ENCODE results near the gene MARK4.
"Not testable (repeated sequence)": the region's sequence is repeated elsewhere in the genome, so short reads cannot be mapped to it uniquely, and the experiment has no call there.

MARK4 gene

DNA sequence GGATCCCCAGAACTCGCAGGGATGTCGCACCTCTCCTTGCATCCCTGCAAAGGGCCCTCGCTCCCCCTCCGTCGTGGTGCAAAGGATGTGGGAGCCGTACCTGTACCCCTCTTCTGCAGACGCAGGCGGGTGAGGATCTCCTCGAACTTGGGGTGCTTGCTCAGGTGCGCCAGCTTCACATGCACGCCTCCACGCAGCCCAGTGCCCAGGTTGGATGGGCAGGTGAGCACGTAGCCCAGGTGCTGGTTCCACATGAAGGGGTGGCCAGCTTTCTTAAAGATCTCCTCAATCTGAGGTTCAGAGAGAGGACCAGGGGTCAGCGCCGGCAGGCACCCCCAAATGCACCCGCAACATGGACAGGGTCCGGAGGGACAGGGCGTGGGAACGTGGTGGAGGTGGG, 56.3 kb downstream of the MARK4 start:
- DNase-seq = no peak

DNA sequence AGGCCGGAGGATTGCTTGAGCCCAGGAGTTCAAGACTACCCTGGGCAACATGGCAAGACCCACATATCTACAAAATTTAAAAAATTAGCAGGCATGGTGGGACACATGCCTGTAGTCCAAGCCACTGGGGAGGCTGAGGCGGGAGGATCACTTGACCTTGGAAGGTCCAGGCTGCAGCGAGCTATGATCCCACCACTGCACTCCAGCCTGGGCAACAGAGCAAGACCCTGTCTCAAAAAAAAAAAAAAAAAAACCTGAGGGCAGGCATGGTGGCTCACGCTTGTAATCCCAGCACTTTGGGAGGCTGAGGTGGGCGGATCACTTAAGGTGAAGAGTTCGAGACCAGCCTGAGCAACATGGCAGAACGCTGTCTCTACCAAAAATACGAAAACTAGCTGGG, 58.3 kb downstream of the MARK4 start:
- DNase-seq = not testable (repeated sequence)

DNA sequence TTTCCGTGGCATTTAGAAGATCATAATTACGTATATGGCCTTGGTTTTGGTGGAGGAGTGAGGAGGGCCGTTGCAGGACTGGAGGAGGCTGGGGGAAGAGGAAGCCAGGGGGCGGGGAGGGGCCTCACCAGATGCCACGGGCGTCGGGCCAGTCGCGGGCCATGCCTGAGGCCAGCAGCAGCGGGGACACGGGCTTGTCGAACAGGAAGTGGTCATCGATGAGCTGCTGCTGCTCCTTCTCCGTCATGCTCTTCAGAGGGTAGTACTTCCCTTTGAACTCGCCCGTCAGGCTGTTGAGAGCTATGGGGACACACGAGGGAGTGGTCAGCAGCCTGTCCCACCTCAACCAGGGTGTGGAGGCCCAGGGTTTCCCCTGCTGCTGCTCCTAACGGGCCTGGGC, 60.5 kb downstream of the MARK4 start:
- DNase-seq = no peak

DNA sequence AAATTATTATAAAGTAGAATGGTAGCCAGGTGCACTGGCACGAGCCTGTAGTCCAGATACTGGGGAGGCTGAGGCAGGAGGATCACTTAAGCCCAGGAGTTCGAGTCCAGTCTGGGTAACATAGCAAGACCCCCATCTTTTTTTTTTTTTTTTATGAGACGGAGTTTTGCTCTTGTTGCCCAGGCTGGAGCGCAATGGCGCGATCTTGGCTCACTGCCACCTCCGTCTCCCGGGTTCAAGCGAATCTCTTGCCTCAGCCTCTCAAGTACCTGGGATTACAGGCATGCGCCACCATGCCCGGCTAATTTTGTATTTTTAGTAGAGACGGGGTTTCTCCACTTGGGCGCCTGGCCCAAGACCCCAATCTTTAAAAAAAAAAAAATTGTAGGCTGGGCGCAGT, 61.2 kb downstream of the MARK4 start:
- DNase-seq = not testable (repeated sequence)

DNA sequence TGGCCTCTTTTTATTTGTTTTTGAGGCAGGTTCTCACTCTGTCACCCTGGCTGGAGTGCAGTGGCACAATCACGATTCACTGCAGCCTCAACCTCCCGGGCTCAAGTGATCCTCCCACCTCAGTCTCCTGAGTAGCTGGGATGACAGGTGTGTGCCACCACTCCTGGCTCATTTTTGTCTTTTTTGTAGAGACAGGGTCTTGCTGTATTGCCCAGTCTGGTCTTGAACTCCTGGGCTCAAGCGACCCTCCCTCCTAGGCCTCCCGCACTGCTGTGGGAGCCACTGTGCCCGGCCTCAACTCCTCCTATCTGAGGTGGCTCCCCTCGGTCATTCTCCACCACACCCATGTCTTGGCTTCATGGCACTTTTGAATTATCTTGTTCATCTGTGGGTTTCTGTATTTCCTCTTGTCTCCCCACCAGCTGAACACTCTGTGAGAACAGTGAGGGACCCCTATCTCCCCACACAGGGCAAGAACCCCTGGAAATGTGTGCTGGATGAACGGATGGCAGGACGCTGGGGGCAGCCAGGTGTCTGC, 63.7 kb downstream of the MARK4 start:
- DNase-seq = no peak

DNA sequence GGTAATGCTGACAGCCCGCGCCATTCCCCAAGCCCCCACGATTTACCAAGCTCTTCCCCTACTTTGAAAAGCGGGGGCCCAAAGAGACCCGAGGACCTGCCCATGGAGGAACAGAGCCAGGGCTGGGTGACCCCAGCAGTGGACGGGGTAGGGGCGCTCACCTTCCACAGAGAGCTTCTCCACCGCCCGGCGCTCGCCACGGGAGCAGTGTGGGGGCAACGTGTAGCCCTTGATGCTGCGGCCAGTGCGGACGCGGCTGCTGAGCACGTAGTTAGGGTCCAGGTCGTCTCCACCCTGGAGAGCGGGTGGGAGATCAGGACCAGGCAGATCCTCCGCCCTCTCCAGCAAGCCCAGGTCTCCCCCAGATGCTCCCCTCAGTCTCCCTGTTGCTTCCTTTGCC, 64.2 kb downstream of the MARK4 start:
- no peak for DNase-seq

DNA sequence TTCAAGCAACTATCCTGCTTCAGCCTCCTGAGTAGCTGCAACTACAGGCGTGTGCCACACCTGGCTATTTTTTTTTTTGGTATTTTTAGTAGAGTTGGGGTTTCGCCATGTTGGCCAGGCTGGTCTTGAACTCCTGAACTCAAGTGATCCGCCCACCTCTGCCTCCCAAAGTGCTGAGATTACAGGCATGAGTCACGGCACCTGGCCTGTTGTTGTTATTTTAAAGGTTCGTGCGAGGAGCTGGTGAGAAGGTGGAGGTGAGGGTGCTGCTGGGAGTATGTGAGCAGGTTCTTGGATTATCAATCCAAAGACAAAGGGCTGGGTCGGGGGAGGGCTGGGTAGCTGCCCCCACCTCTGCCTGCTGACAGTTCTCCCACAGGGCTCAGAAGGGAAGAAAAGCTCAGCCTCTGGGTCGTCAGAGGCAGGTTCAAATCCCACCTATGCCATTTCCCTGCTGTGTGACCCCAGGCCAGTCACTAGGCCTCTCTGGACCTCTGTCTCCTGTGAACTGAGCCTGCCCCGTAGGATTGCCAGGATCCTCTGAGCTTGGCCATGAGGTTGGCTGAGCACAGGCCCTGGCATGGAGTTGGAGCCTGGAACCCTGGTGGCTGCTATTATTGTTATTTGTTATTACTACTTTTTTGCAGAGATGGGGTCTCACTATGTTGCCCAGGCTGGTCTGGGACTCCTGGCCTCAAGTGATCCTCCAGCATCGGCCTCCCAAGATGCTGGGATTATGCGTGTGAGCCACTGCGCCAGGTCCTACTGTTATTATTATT, 70.1 kb downstream of the MARK4 start:
- no peak for DNase-seq

DNA sequence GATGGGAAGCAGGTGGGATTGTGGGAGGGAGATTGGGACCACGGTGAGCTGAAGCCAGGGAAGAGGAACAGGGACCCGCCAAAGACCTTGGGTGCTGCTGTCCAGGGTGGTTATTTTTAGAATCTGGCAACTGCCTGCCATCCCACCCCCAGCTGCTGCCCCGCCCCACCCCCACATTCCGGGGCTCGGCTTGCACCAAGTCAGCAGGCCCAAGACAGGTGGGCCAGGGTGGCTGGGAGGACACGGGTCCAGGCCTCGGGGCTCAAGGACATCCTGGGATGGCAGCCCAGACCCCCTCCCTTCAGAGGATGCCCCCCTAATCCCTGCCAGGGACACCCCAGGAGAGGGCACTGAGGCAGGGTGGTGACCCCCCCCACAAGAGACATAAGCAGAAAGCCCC, 70.8 kb downstream of the MARK4 start:
- no peak for DNase-seq

DNA sequence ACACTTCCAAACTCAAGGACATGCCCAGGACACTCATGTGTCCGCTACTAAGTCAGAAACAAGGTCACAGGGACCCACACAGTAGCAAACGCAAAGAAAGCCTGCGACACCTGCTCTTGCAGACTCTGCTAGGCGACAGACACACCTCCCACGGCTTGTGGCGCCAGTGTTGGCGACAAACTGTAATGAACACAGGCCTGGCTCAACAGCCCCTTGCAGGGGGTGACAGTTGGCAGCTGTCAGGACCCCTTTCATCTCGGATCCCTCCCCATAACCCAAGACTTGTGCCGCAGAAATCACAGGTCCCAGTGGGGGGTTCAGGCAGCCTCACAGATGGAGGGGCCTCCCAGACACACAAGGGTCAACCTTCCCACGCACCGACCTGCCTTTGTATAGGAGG, 71.2 kb downstream of the MARK4 start:
- DNase-seq = no peak

DNA sequence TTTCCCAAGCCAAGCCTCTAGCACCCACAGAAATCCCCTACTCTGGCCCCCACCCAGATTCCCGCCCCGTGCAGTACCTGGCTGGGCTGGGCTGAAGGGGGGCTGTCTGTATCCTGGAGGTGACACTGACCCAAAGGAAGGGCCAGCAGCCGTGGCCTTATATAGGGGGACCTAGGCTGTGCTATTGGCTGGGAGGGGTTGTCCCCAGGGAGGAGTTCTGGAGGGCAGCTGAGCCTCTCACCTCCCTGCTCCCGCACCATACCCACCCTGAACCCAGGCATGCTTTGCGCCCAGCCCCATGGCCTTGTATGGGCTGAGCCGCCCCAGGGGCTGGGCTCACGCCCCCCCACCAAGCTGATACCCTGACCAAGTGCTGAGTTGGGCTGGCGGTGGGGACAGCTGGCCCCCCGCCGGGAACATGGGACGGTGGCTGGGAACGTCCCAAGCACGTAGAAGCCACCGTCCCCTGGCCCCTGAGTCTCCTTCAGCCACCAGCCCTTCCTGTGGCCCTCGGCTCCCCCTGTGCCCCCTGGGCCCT, 71.7 kb downstream of the MARK4 start, which contains the start of gene CKM:
CKM (minus strand) TSS at position 132 of the 538 bp plus-strand sequence. CDS start 3,162 bp downstream, outside the sequence.
- no peak for DNase-seq

DNA sequence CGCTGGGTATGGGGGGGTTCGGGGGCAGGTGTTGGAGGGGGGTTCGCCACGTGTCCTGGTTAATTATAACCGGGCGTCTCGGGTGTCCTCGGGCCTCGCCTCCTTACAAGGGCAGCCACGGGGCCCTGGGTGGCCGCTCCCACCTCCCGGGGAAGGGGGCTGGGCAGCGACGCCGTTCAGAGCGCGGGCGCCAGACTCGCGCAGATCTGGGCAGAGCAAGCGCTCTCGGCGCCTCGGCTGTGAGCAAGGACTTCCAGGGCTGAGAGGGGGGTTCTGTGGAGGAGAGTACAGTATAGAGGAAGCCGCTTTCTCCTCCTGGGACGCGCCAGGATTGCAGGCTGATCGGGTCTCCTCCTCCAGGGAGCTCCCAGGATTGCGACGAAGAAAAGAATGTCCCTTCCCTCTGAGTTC, 72.6 kb downstream of the MARK4 start:
- DNase-seq = no peak

DNA sequence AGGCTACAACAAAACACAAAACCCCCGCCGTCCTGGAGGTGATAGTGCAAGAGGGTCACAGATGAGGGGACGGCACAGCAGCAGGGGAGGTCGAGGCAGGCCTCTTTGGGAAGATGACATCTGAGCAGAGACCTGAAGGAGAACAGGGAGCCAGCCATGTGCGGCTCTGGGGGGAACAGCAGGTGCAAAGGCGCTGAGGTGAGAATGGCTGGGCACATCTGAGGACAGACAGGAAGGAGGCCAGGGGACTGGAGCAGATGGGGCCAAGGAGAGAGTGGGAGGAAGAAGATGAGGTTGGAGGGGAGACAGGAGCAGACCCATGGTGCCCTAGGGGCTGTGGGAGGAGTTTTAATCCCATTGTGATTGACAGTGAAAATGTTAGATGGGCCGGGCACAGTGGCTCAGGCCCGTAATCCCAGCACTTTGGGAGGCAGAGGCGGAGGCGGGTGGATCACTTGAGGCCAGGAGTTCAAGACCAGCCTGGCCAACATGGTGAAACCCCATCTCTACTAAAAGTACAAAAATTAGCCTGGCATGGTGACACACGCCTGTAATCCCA, 73.4 kb downstream of the MARK4 start:
- DNase-seq = no peak

DNA sequence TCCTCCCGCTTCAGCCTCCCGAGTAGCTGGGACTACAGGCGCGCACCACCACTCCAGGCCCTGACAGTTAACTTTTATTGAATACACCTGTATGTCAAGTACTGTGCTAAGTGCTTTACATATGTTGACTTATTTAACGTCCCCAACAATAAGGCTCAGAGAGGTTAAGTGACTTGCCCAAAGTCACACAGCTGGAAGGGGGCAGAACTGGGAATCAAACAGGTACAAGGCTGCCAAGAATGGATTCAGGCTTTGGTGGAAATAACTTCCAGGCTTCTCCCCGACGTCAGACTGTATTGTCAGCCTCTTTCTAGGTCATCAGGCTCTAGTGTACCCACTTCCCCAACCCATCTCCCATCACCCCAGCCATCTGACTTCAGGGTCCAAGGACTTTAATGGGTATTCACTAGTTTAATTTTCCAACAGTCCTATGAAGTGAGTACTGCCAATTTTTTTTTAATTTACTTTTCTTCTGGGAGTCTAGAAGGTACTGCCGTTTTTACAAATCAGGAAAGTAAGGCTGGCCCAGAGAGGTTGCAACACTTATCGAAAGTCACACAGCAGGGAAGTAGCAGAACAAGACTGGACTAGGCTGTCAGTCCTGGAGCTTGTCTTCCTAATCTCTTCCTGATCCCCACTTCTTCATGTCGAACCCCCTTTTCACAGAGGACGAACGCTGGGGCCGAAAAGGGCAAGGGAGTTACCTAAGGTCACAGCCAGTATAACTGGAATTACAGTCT, 76.5 kb downstream of the MARK4 start:
- DNase-seq = no peak

DNA sequence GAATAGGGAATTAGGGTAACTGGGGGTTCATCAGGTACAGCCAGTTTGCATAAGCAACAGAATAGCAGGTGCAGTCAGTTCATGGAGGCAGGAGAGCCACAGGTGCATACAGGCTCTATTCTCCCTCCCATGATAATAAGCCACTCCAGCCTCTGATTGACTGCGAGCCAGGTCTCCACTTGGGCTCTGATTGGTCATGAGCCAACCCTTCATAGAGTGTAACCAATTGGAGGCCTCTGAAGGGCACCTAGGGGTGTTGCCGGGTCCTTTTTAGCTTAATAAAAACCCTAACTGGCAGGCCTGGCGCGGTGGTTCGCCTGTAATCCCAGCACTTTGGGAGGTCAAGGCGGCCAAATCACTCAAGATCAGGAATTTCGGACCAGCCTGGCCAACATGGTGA, 80.3 kb downstream of the MARK4 start:
- no peak for DNase-seq

DNA sequence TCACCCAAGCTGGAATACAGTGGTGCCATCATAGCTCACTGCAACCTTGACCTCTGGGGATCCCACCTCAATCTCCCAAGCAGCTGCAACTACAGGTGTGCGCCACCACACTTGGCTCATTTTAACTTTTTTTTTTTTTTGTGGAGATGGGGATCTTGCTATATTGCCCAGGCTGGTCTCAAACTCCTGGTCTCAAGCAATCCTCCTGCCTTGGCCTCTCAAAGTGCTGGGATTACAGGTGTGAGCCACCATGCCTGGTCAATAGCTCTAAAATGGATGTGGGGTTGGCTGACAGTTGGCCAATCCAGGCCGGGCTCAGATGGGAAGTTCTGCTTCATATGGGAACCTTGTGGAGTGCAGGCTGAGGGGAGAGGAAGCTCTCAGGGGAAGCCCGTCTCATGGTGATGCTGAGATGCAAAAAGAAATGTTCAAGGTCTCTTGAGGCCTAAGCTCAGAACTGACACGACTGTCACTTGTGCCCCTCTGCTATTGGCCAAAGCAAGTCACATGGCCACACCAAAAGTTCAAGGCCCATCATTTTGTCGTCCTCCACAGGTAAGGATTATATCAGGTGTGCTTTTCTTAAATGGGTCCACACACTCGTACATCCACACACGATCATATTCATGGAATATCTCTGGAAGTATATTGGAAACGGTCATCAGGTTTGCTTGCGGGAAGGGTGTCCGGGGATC, 82.7 kb downstream of the MARK4 start:
- no peak for DNase-seq

DNA sequence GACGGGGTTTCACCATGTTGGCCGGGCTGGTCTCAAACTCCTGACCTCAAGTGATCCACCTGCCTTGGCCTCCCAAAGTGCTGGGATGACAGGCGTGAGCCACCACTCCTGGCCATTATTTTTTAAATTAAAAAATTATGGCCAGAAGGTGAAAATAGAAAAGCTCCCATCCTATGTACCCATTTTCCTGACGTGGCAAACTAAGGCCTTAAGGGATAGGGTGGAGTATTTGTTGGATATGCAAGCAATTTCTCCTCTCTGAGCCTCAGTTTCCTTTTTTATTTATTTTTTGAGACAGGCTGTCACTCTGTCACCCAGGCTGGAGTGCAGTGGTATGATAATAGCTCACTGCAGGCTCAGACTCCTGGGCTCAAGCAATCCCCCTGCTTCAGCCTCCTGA, 83.8 kb downstream of the MARK4 start:
- DNase-seq = not testable (repeated sequence)

DNA sequence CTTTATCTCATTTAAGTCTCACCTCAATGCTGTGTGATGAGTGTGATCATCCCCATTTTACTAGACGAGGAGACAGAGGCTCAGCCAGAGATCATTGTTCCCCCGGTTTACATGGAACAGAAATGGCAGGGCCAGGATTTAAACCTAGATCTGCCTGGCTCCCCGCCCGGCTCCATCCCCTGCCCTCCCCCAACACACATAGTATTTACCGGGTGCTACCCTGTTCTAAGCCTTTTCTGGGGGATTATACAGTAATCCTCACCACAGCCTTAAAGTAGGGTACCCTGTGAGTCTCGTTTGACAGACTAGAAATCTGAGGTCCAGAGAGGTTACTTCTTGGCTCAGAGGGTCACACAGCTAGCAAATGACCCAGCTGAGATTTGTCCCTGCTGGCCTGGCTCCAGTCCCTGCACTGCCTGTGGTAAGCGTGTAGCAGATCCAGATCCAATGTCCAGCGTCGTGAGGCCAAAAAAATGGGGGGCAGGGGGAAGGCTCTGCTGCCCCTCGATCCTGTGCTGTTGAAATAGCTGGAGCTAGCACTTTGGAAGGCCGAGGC, 85.7 kb downstream of the MARK4 start:
- DNase-seq = no peak

DNA sequence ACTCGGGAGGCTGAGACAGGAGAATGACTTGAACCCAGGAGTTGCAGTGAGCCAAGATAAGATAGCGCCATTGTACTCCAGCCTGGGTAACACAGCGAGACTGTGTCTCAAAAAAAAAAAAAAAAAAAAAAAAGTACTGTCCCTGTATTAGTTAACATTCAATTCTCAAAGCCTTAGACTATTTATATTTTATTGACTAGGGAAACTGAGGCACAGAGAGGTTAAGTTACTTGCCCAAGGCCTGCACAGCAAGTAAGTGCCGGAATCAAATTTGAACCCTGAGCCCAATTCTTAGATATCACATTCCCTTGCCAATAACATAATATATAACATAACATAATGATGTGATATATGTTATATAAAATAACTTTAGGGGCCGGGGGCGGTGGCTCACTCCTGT, 88.6 kb downstream of the MARK4 start:
- no peak for DNase-seq

DNA sequence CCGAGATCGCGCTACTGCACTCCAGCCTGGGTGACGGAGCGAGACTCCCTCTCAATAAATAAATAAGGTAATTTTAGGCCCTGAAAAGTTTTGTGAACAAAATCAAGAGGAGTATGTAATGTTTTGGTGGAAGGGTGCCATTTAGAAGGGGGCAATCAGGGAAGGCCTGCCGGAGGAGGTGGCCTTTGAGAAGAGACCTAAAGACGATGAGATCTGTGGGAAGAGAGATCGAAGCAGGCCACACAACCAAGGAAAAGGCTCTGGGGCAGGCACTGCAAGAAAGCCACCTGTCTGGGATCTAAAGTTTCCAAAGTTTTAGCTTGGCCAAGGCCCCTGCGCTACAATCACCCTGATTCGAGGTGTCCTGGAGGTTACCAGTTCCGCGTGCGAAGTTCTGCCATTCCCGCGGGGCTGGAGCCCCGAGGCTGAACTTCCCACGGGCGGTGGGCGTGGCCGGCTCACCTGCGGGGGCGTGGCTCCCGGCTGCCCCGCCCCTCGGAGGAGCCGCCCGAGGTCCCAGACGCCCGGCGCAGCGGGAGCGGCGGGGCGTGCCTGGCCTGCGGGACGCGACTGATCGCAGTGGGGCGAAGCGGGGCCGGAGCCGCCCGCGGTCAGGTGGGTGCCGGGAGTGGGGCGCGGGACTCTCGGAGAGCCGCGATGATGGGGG, 89.3 kb downstream of the MARK4 start, which contains the start of gene KLC3:
KLC3 (plus strand) TSS at position 519 of the 667 bp plus-strand sequence. CDS start 4,792 bp downstream, outside the sequence.
- peak; percentile 13 for DNase-seq

DNA sequence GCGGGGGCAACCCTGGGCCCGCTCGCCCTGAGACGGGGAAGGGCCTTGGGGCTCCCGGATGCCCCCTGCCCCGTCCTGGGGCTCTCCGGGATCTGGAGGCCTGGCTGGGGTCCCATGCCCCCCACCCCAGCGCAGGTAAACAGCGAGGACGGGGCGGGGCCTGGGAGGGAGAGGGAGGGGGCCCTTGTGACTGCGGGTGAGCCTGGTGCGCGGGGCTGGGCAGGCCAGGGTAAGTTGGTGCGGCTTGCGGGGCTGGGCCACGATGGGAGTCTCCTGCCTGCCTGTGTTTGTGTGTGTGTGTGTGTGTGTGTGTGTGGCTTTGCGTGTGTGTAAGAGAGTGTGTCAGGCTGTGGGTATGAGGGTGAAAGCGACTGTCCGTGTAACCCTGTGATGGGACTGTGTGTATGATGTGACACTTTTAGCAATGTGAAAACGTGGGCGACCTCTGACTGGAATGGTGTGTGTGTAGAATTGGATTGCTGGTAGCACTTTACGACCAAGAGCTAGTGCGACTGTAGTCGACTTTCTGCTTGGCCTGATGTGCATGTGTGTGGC, 89.9 kb downstream of the MARK4 start:
- DNase-seq = no peak

DNA sequence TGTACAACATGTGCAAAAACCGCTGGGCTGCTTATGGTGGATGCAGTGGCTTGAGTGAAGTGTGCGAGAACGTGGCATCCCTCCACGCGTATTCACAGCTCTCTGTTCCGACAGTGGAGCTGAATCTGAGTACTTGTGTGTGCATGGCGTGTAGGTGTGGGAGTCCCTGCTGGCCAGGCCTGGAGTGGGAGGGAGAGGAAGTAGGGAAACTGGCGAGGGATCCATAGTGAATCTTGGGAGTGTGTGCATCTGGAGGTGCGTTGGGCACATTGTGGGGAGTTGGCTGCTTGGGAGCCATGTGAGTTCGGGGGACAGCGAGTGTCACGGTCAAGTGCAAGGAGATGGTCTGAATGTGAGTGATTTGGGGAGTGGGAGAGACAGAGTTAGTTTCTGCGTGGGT, 91.8 kb downstream of the MARK4 start:
- no peak for DNase-seq

Measured in activated CD4-positive, alpha-beta T cell treated with anti-CD3 and anti-CD28 coated beads for 1 hour (primary cell).